Stomach (tissue), 4 donors: ENCODE results near the gene AIP.
"Not testable (repeated sequence)": the region's sequence is repeated elsewhere in the genome, so short reads cannot be mapped to it uniquely, and the experiment has no call there.

ENCODE experiments used
- CTCF ChIP-seq, 7 experiments: fragments of 450-650 bp in 4 of 7; fragments of 200-600 bp in 3 of 7; sonication (generic) in 3 of 7; IDR thresholded peaks; one replicate each; pipeline ENCODE4 v1.5.1; 2016 to 2019; ENCODE audit warnings: antibody characterized with exemption in 7 of 7, control low read depth in 2 of 7, mild to moderate bottlenecking in 1 of 7
- POLR2A ChIP-seq, 4 donors: fragments of 450-650 bp; IDR thresholded peaks; one replicate each; pipeline ENCODE4 v1.6.1; 2016; ENCODE audit warnings: antibody characterized with exemption in 4 of 4, control low read depth in 2 of 4, mild to moderate bottlenecking in 1 of 4, moderate library complexity in 1 of 4
- POLR2AphosphoS5 ChIP-seq, 3 donors: sonication (generic); formaldehyde crosslinking; IDR thresholded peaks; one replicate each; pipeline ENCODE4 v1.6.1; 2016; ENCODE audit warnings: antibody characterized with exemption in 3 of 3

GRCh38 chr11:67476692-67477091 is 6.1 kb upstream of the AIP start:
- TF ChIP-seq CTCF, POLR2AphosphoS5, POLR2A (IDR thresholded peaks at IDR 0.05): not testable (repeated sequence)
